HG02610 (cell line): ENCODE results near the gene ARHGAP26.
A peak's percentile ranks its signal among the peaks of the same experiment; 100 is the strongest.

Source experiments
- ATAC-seq: cut with Tn5 transposase; IDR thresholded peaks from one replicate; pipeline ENCODE4 v1.9.1; 2021; ENCODE audit warnings: mild to moderate bottlenecking, moderate library complexity; ENCODE audit not compliant: unreplicated experiment

ARHGAP26 gene

DNA sequence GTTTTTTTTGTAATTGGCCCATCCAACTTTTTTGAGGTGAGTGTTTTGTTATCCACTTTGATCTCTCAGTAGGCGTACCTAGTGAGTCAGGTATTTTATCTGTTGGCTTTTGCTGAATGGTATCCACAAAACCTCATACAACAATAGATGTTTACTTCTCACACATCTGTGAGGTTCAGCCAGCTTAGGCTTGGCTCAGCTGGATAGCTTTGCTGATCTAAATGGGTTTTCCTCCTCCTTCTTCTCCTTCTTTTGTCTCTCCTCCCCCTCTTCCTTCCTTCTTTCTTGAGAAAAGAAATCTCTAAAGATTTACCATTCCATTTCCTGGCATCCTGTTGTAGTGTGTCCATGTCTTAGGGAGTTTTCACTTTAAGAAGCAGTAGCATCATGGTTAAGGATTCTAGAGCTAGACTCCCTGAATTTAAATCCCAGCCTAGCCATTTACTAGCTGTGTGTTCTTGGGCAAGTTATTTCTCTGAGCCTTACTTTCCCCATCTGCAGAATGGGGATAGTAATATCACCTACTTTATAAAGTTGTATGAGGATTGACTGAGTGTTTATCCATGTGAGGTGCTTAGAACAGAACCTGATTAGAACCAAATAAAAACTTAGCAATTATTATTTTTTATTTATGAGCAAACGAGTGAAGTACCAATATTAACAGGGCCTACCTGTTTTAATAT, 126.3 kb downstream of the ARHGAP26 start:
- no peak for ATAC-seq

DNA sequence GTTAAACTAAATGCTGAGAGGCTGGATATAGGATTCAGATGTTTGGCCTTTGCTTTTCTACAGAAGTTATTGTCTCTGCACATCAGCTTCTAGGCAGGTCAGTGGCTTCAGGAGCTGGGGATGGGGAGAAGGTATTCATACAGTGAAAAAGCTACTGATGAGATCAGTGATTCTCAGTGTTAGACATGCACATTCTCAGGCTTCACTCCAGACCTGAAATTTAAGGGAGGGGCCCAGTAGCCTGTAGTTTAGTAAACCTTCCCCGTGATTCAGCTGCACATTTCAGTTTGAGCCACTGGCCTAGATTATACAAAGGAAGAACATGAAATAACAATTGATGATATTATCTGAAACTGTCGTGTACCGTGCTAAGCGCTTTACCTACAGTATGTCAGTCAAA, 127.2 kb downstream of the ARHGAP26 start:
- ATAC-seq, result no peak

DNA sequence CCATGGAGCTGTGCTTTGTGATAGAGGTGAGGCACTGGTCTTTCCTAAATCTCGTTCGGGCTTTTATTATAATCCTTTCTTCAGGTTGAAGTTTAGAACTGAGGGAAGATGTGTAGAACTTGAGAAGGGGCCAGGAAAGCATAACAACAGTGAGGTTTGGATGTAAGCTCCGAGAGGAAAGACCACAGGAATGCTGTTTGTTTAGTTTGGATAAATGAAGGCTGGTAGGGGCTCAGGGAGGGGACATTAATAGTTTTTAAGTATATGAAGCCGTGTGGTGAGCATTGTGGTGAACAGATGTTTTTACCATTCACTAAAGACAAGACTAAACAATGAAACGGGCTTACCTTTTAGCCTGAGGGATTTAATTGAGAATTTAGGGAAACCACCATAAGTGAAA, 130.8 kb downstream of the ARHGAP26 start:
- ATAC-seq, result no peak

GRCh38 chr5:142901476-142902185, 131.5 kb downstream of the ARHGAP26 start:
- no peak for ATAC-seq

GRCh38 chr5:142902186-142902965, 132.2 kb downstream of the ARHGAP26 start:
- no peak for ATAC-seq

GRCh38 chr5:142904416-142904815, 134.2 kb downstream of the ARHGAP26 start:
- no peak for ATAC-seq

DNA sequence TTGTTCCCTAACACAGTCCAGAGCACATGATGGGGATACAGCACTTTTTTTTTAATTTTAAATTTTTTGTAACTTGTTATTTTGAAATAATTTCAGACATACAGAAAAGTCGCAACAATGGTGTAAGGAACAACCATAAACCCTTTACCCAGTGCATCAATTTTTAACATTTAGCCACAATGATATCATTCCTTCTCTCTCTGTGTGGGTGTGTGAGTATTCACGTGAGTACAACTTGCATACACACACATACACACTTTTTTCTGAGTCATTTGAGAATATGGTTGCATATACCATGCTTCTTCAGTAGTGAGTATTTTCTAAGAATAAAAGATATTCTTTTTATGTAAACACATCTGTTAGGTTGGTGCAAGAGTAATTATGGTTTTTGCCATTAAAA, 135.2 kb downstream of the ARHGAP26 start:
- no peak for ATAC-seq

DNA sequence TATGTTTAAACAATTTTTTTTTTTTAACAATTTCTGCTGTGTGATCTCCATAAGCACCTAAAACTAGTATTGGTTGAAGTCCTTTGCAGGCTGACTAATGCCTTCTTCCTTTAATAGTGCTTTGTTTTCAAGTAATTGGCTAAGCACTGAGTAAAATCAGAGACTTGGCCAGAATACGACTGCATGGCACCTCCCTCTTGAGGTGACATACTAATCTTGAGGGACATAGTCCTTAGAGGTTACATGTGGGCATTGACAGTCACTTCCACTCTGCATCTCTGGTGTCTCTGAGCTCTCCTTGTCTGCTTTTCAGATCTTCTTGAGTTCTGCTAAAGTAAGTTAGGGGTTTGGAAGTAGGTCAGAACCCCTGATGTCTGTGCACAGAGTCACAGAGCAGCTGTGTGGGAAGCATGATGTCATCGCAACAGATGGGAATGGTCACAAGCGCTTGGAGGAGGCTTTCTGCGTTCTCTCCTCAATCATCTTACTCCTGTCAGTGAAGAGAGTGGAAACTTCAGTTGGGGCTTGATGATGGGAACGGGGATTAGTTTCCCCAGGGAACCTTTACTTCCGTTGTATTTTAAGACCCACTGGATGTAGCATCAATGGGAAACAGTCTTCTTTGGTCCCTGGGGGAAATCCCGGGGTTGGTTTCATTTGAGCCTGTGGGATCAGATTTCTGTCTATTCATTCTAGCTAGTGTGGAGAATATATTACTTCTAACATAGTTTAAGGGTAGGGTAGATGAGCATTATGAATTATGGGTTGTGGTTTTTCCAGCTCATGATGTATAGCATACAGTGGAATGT, 136.9 kb downstream of the ARHGAP26 start:
- no peak for ATAC-seq

GRCh38 chr5:142908659-142909058, 138.5 kb downstream of the ARHGAP26 start:
- ATAC-seq, result no peak

DNA sequence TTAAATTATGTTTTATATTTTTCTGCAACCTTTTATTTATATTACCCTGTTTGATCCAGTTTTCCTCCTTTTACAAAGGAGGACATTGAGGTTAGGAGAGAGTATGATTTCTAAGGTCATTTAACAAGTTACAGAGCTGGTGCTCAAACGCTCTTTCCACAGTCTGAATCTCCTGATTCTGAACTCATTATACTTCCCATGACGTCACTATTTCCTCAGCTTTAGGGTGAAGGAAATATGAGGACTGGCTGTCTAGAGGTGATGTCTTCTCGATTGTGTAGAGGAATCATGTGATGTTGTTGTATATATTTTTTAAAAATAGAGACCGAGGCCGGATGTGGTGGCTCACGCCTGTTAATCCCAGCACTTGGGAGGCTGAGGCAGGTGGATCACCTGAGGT, 140.0 kb downstream of the ARHGAP26 start:
- ATAC-seq, result no peak

DNA sequence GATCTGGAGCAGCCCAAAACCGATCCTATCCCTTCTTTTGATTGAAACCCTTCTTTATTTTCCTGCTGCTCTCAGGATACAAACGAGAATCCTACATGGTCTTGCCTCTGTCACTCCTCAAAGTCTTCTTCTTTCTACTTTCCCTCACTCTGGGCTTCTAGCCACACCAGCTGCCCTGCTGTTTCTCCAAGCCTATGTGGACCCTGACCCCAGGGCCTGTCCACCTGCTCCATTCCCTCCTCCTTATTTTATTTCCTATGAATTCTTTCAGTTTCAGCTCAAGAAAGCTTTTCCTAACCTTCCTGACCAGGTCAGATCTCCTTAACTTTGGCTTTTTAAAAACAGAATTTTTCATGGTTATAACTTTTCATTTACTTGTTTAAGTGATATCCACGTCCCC, 141.0 kb downstream of the ARHGAP26 start:
- ATAC-seq, result no peak

DNA sequence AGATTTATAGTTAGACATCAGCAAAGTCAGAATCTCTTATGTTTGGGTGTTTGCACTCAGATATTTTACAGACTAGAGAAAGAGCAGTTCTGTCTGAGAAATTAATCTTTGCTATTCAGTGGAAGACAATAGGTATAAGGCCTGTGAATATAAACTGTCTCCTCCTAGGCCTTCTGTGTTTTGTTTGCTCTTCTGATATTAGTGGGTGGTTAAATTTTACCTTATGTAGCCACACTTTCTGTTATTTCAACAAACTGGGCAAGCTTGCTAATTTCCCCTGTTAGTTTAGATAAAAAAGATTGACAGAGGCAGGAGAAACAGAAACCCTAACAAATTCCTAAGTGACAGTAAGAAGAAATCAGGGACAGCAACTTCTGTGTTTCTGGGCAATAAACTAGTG, 141.6 kb downstream of the ARHGAP26 start:
- no peak for ATAC-seq

GRCh38 chr5:142913728-142914338, 143.7 kb downstream of the ARHGAP26 start:
- no peak for ATAC-seq

GRCh38 chr5:142915038-142915437, 144.9 kb downstream of the ARHGAP26 start:
- ATAC-seq, result no peak

GRCh38 chr5:142915813-142916424, 145.7 kb downstream of the ARHGAP26 start:
- peak; percentile 78 for ATAC-seq

DNA sequence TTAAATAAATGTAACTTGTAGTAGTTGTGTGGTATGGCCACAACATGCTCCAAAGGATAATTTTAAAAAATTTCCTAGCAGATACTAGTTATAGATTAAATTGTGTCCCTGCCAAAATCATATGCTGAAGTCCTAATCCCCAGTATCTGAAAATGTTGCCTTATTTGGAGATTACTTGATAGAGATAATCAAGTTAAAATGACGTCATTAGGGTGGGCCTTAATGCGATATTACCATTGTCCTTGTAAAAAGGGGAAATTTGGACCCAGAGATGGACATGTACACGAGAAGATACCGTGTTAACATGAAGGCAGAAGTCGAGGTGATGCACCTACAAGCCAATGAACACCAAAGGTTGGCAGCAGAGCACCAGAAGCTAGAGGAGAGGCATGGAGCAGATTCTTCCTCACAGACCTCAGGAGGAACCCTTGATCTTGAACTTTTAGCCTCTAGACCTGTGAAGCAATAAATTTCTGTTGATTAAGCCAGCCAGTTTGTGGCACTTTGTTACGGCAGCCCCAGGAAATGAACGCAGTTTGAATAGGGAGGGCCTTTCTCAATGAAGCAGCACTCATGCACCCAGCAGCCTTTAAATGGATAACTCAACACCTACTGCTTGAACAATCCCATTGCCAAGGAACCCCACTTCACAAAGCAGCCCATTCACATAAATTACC, 148.9 kb downstream of the ARHGAP26 start:
- no peak for ATAC-seq

- no peak for ATAC-seq
These were observed 150.9 kb downstream of the ARHGAP26 start for GRCh38 chr5:142920849-142921612.

- peak; percentile 61 for ATAC-seq
These were observed 152.2 kb downstream of the ARHGAP26 start for GRCh38 chr5:142922223-142922952.
